Thymus (tissue), 11 donors: Measurements from ENCODE around the gene MLLT1. TPM values are rescaled to one million over a fixed set of nuclear protein-coding genes. Genes with fewer than 3 reads are reported as not detected.

Experiments used
- DNase-seq, 9 donors: peaks; one replicate each; pipeline ENCODE4 v3.0.0-alpha.2; 2013; ENCODE audit warnings: low spot score in 9 of 9, low read depth in 6 of 9, missing footprints in 1 of 9
- H3K27ac ChIP-seq, 2 donors: one replicate each; pipeline ENCODE4 v1.5.1; 2013; ENCODE audit warnings: control low read depth in 1 of 2, low read depth in 1 of 2, low read length in 1 of 2, mild to moderate bottlenecking in 1 of 2, moderate library complexity in 1 of 2
- H3K27me3 ChIP-seq, 2 donors: one replicate each; pipeline ENCODE4 v1.5.1; 2013; ENCODE audit warnings: low read length in 1 of 2; ENCODE audit not compliant: control insufficient read depth in 2 of 2, insufficient read depth in 1 of 2
- H3K36me3 ChIP-seq, 2 donors: one replicate each; pipeline ENCODE4 v1.5.1; 2013; ENCODE audit warnings: low read length in 1 of 2, mild to moderate bottlenecking in 1 of 2, moderate library complexity in 1 of 2; ENCODE audit not compliant: control insufficient read depth in 2 of 2, insufficient read depth in 2 of 2
- H3K4me1 ChIP-seq, 2 donors: one replicate each; pipeline ENCODE4 v1.5.1; 2013; ENCODE audit warnings: low read length in 2 of 2; ENCODE audit not compliant: control insufficient read depth in 2 of 2, insufficient read depth in 2 of 2
- H3K4me3 ChIP-seq, 2 donors: one replicate each; pipeline ENCODE4 v1.5.1; 2013; ENCODE audit warnings: low read length in 2 of 2, control low read depth in 1 of 2, mild to moderate bottlenecking in 1 of 2
- H3K9me3 ChIP-seq, 2 donors: one replicate each; pipeline ENCODE4 v1.5.1; 2013; ENCODE audit warnings: low read length in 1 of 2, mild to moderate bottlenecking in 1 of 2; ENCODE audit not compliant: control insufficient read depth in 2 of 2, insufficient read depth in 1 of 2
- WGBS: extraction: QIAGEN DNeasy Blood & Tissue Kit; methylation state at CpG from one replicate; pipeline ENCODE4 v1.1.7; 2013; 5-methylcytosine and 5-hydroxymethylcytosine counted together
- polyA plus RNA-seq: library from polyadenylated mRNA; stranded (reverse); fragments of 200-250 nt; gene quantifications from one replicate; pipeline ENCODE4 v1.2.3, GENCODE V29; 2013
- total RNA-seq: library from RNA; stranded (reverse); fragments of 120-200 nt; gene quantifications from one replicate; pipeline ENCODE4 v1.2.4, GENCODE V29; 2013
- donor health status: healthy.

MLLT1 gene
- total and polyA plus RNA-seq, 2 donors, result 6.9 to 24.7 TPM

GRCh38 chr19:6246174-6247006 is 33.4 kb downstream of the MLLT1 start:
- H3K4me1 ChIP-seq, result peaks cover 0 to 13% of the 10 kb centered on the region in 2 donors
- H3K4me3 ChIP-seq, result no peak overlapping the region
- no peak for DNase-seq
- WGBS, result 93% methylated on average over 20 of the region's 20 CpGs
- peaks cover 0 to 6% of the 10 kb centered on the region in 2 donors for H3K9me3 ChIP-seq
- H3K27ac ChIP-seq, result no peak overlapping the region
- no peaks in the 10 kb centered on the region for H3K27me3 ChIP-seq
- H3K36me3 ChIP-seq, result peaks cover 10 to 12% of the 10 kb centered on the region in 2 donors

GRCh38 chr19:6242677-6243076 is 37.1 kb downstream of the MLLT1 start:
- no peak overlapping the region for H3K4me3 ChIP-seq
- no peak for DNase-seq
- H3K27me3 ChIP-seq, result no peaks in the 10 kb centered on the region
- no peak overlapping the region for H3K27ac ChIP-seq
- H3K36me3 ChIP-seq, result peaks cover 4 to 7% of the 10 kb centered on the region in 2 donors
- peaks cover 0 to 28% of the 10 kb centered on the region in 2 donors for H3K4me1 ChIP-seq
- WGBS, result 93% methylated on average over 10 of the region's 10 CpGs
- peaks cover 0 to 6% of the 10 kb centered on the region in 2 donors for H3K9me3 ChIP-seq

GRCh38 chr19:6241680-6242377 is 37.9 kb downstream of the MLLT1 start:
- H3K27me3 ChIP-seq, result no peaks in the 10 kb centered on the region
- H3K27ac ChIP-seq, result no peak overlapping the region
- H3K4me3 ChIP-seq, result no peak overlapping the region
- 96% methylated on average over 25 of the region's 25 CpGs for WGBS
- peaks cover 0 to 29% of the 10 kb centered on the region in 2 donors for H3K4me1 ChIP-seq
- H3K36me3 ChIP-seq, result peaks cover 4% of the 10 kb centered on the region in 2 donors
- H3K9me3 ChIP-seq, result peaks cover 0 to 2% of the 10 kb centered on the region in 2 donors
- no peak for DNase-seq

GRCh38 chr19:6241056-6241455 is 38.7 kb downstream of the MLLT1 start:
- 93% methylated on average over 12 of the region's 12 CpGs for WGBS
- Histone ChIP-seq H3K4me3 (no peak overlapping the region), H3K9me3 (no peaks in the 10 kb centered on the region), H3K36me3 (peaks cover 4 to 5% of the 10 kb centered on the region in 2 donors), H3K4me1 (peaks cover 0 to 29% of the 10 kb centered on the region in 2 donors), H3K27me3 (no peaks in the 10 kb centered on the region), H3K27ac (no peak overlapping the region)
- DNase-seq, result no peak

- DNase-seq, result no peak
- H3K9me3 ChIP-seq, result no peaks in the 10 kb centered on the region
- H3K4me1 ChIP-seq, result peaks cover 0 to 29% of the 10 kb centered on the region in 2 donors
- H3K4me3 ChIP-seq, result no peak overlapping the region
- H3K36me3 ChIP-seq, result peaks cover 4 to 5% of the 10 kb centered on the region in 2 donors
- no peaks in the 10 kb centered on the region for H3K27me3 ChIP-seq
- 97% methylated on average over 24 of the region's 24 CpGs for WGBS
- no peak overlapping the region for H3K27ac ChIP-seq
Measured at GRCh38 chr19:6239871-6240676, 39.7 kb downstream of the MLLT1 start.

GRCh38 chr19:6239401-6239844 is 40.4 kb downstream of the MLLT1 start:
- 92% methylated on average over 11 of the region's 11 CpGs for WGBS

GRCh38 chr19:6238643-6239281 is 41.0 kb downstream of the MLLT1 start:
- Histone ChIP-seq H3K27me3 (no peaks in the 10 kb centered on the region), H3K27ac (peak overlapping the region in 1 of 2 donors; percentile 55), H3K4me1 (peaks cover 9 to 34% of the 10 kb centered on the region in 2 donors), H3K36me3 (peaks cover 4 to 5% of the 10 kb centered on the region in 2 donors), H3K9me3 (no peaks in the 10 kb centered on the region), H3K4me3 (no peak overlapping the region)
- 96% methylated on average over 24 of the region's 24 CpGs for WGBS
- no peak for DNase-seq

More at GRCh38 chr19:6239401-6239844, 40.4 kb downstream of the MLLT1 start:
- no peak for DNase-seq
- Histone ChIP-seq H3K4me1 (peaks cover 3 to 28% of the 10 kb centered on the region in 2 donors), H3K9me3 (no peaks in the 10 kb centered on the region), H3K4me3 (no peak overlapping the region), H3K36me3 (peaks cover 4 to 5% of the 10 kb centered on the region in 2 donors), H3K27me3 (no peaks in the 10 kb centered on the region), H3K27ac (peak overlapping the region in 1 of 2 donors; percentile 25)

GRCh38 chr19:6238256-6238642 is 41.5 kb downstream of the MLLT1 start:
- DNase-seq, result no peak
- Histone ChIP-seq H3K27ac (no peak overlapping the region), H3K36me3 (peaks cover 4 to 5% of the 10 kb centered on the region in 2 donors), H3K4me3 (no peak overlapping the region), H3K9me3 (no peaks in the 10 kb centered on the region), H3K4me1 (peaks cover 11 to 35% of the 10 kb centered on the region in 2 donors), H3K27me3 (no peaks in the 10 kb centered on the region)
- WGBS, result 54% methylated on average over 6 of the region's 6 CpGs
